GM12878 (cell line): ENCODE measurements around the gene DAAM1.

Experiments
- BRCA1 ChIP-seq: IDR thresholded peaks from 2 replicates; pipeline ENCODE4 v1.6.1; 2011; ENCODE audit warnings: low read depth, low read length, improper control_type of control experiment
- RUNX3 ChIP-seq: IDR thresholded peaks from 2 replicates; pipeline ENCODE4 v1.6.1; 2012; ENCODE audit warnings: low read length, inconsistent platforms

DNA sequence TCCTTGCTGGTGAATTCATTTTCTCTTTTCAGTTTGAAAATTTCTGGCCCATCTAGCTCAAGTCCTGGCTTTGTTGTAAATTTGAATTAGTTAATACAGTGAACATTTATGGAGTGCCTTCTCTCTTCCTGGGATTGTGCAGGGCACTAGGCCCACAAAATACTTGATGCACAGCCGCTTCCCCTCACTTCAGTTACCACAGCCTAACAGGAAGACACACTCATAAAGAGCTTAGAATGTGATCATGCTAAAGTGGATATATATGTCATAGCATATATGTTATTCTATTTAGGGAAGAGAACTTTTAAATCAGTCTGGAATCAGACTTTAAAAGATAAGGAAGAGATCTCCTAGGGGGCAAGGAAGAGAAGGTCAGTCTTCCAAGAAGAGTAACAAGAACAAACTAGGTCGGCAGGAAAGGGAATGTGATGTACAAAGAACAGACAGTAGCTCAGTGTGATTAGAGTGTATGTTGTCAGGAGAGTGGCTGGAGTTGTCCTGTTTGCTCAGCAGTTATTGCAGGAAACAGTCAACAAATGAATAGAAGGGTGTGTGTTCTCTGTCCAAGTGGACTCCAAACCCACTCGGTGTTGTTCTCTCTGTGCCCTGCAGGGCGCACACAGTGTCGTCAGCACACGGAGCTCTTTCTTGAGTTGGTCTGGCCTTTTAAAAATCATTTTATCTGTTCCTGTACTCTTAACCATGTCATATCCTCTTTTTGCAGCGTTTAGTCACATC, 74.4 kb downstream of the DAAM1 start:
- TF ChIP-seq BRCA1 (no peak), RUNX3 (no peak)
